ENCODE results near the gene LRP1. TPM values are rescaled to one million over a fixed set of nuclear protein-coding genes. Genes with fewer than 3 reads are reported as not detected.

LRP1 gene
- total and polyA plus RNA-seq, 2 of the 13 experiments (the other 11 are each of a cell fraction or from before 2014, with no cell fraction given): 14.7 to 30.8 TPM

DNA sequence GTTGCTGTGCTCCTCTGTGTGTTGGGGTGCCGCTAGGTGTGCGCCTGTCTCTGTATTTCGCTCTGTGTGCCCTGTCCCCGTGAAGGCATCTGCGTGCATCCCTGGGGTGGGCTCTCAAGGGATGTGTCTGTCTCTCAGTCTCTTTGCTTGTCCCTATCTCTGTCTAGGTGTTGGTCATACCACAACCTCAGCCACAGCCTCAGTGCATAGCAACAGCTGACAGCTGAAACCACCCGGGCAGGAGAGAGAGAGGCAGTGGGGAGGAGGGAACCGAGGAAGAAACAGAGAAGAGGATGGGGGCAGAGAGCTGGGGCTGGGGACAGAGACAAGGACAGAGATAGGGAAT, 87.4 kb downstream of the LRP1 start (continued):
- 0 out of 2 replicates have a peak, but pooled peaks have one; percentile 9 for TF ChIP-seq ZNF589 (CRISPR knock-in tag; conservative IDR thresholded peaks at IDR 0.05)
- TF ChIP-seq REPIN1 (CRISPR knock-in tag; IDR thresholded peaks at IDR 0.05; ENCODE audit: borderline replicate concordance, low read depth): no peak
- no peak for TF ChIP-seq HOXA9 (CRISPR knock-in tag; IDR thresholded peaks at IDR 0.05; ENCODE audit: borderline replicate concordance)
- TF ChIP-seq TARDBP (CRISPR knock-in tag; IDR thresholded peaks at IDR 0.05): no peak
- peak; percentile 88; the same call in 1 of the 2 replicates for TF ChIP-seq RFXANK (CRISPR knock-in tag; IDR thresholded peaks at IDR 0.05)
- 0 out of 2 replicates have a peak, but pooled peaks have one; percentile 54 for TF ChIP-seq RFXAP (CRISPR knock-in tag; IDR thresholded peaks at IDR 0.05; ENCODE audit: borderline replicate concordance)
- TF ChIP-seq ZNF34 (CRISPR knock-in tag; IDR thresholded peaks at IDR 0.05; ENCODE audit: borderline replicate concordance): no peak
- TF ChIP-seq ZNF44 (CRISPR knock-in tag; IDR thresholded peaks at IDR 0.05): no peak
- TF ChIP-seq, protein P1, sequence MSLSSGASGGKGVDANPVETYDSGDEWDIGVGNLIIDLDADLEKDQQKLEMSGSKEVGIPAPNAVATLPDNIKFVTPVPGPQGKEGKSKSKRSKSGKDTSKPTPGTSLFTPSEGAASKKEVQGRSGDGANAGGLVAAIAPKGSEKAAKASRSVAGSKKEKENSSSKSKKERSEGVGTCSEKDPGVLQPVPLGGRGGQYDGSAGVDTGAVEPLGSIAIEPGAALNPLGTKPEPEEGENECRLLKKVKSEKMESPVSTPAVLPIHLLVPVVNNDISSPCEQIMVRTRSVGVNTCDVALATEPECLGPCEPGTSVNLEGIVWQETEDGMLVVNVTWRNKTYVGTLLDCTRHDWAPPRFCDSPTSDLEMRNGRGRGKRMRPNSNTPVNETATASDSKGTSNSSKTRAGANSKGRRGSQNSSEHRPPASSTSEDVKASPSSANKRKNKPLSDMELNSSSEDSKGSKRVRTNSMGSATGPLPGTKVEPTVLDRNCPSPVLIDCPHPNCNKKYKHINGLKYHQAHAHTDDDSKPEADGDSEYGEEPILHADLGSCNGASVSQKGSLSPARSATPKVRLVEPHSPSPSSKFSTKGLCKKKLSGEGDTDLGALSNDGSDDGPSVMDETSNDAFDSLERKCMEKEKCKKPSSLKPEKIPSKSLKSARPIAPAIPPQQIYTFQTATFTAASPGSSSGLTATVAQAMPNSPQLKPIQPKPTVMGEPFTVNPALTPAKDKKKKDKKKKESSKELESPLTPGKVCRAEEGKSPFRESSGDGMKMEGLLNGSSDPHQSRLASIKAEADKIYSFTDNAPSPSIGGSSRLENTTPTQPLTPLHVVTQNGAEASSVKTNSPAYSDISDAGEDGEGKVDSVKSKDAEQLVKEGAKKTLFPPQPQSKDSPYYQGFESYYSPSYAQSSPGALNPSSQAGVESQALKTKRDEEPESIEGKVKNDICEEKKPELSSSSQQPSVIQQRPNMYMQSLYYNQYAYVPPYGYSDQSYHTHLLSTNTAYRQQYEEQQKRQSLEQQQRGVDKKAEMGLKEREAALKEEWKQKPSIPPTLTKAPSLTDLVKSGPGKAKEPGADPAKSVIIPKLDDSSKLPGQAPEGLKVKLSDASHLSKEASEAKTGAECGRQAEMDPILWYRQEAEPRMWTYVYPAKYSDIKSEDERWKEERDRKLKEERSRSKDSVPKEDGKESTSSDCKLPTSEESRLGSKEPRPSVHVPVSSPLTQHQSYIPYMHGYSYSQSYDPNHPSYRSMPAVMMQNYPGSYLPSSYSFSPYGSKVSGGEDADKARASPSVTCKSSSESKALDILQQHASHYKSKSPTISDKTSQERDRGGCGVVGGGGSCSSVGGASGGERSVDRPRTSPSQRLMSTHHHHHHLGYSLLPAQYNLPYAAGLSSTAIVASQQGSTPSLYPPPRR (CRISPR knock-in tag; IDR thresholded peaks at IDR 0.05; ENCODE audit: borderline replicate concordance): no peak
- TF ChIP-seq, protein P2, sequence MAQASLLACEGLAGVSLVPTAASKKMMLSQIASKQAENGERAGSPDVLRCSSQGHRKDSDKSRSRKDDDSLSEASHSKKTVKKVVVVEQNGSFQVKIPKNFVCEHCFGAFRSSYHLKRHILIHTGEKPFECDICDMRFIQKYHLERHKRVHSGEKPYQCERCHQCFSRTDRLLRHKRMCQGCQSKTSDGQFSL (CRISPR knock-in tag; IDR thresholded peaks at IDR 0.05): no peak
- TF ChIP-seq ZNF878 (CRISPR knock-in tag; IDR thresholded peaks at IDR 0.05): no peak
- TF ChIP-seq KDM3A (CRISPR knock-in tag; IDR thresholded peaks at IDR 0.05; ENCODE audit: low read depth): no peak
- TF ChIP-seq, protein P3, sequence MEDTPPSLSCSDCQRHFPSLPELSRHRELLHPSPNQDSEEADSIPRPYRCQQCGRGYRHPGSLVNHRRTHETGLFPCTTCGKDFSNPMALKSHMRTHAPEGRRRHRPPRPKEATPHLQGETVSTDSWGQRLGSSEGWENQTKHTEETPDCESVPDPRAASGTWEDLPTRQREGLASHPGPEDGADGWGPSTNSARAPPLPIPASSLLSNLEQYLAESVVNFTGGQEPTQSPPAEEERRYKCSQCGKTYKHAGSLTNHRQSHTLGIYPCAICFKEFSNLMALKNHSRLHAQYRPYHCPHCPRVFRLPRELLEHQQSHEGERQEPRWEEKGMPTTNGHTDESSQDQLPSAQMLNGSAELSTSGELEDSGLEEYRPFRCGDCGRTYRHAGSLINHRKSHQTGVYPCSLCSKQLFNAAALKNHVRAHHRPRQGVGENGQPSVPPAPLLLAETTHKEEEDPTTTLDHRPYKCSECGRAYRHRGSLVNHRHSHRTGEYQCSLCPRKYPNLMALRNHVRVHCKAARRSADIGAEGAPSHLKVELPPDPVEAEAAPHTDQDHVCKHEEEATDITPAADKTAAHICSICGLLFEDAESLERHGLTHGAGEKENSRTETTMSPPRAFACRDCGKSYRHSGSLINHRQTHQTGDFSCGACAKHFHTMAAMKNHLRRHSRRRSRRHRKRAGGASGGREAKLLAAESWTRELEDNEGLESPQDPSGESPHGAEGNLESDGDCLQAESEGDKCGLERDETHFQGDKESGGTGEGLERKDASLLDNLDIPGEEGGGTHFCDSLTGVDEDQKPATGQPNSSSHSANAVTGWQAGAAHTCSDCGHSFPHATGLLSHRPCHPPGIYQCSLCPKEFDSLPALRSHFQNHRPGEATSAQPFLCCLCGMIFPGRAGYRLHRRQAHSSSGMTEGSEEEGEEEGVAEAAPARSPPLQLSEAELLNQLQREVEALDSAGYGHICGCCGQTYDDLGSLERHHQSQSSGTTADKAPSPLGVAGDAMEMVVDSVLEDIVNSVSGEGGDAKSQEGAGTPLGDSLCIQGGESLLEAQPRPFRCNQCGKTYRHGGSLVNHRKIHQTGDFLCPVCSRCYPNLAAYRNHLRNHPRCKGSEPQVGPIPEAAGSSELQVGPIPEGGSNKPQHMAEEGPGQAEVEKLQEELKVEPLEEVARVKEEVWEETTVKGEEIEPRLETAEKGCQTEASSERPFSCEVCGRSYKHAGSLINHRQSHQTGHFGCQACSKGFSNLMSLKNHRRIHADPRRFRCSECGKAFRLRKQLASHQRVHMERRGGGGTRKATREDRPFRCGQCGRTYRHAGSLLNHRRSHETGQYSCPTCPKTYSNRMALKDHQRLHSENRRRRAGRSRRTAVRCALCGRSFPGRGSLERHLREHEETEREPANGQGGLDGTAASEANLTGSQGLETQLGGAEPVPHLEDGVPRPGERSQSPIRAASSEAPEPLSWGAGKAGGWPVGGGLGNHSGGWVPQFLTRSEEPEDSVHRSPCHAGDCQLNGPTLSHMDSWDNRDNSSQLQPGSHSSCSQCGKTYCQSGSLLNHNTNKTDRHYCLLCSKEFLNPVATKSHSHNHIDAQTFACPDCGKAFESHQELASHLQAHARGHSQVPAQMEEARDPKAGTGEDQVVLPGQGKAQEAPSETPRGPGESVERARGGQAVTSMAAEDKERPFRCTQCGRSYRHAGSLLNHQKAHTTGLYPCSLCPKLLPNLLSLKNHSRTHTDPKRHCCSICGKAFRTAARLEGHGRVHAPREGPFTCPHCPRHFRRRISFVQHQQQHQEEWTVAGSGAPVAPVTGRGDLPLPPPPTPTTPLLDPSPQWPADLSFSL (CRISPR knock-in tag; IDR thresholded peaks at IDR 0.05): no peak
- peak; percentile 97 for TF ChIP-seq RFX5 (IDR thresholded peaks at IDR 0.05; ENCODE audit: low read depth, low read length)
- TF ChIP-seq, protein P4, sequence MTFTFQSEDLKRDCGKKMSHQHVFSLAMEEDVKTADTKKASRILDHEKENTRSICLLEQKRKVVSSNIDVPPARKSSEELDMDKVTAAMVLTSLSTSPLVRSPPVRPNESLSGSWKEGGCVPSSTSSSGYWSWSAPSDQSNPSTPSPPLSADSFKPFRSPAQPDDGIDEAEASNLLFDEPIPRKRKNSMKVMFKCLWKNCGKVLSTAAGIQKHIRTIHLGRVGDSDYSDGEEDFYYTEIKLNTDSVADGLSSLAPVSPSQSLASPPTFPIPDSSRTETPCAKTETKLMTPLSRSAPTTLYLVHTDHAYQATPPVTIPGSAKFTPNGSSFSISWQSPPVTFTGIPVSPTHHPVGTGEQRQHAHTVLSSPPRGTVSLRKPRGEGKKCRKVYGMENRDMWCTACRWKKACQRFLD (CRISPR knock-in tag; IDR thresholded peaks at IDR 0.05; ENCODE audit: borderline replicate concordance): no peak
- TF ChIP-seq, protein P5, sequence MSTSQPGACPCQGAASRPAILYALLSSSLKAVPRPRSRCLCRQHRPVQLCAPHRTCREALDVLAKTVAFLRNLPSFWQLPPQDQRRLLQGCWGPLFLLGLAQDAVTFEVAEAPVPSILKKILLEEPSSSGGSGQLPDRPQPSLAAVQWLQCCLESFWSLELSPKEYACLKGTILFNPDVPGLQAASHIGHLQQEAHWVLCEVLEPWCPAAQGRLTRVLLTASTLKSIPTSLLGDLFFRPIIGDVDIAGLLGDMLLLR (CRISPR knock-in tag; IDR thresholded peaks at IDR 0.05): no peak
- TF ChIP-seq TCF7L2 (IDR thresholded peaks at IDR 0.05; ENCODE audit: low read depth, low read length): no peak

Data from HepG2 (cell line).